Measurements from ENCODE around the gene ATP5F1B. TPM values are rescaled to one million over a fixed set of nuclear protein-coding genes. Genes with fewer than 3 reads are reported as not detected.
A peak's percentile ranks its signal among the peaks of the same experiment; 100 is the strongest.

The ATP5F1B gene
- total and polyA plus RNA-seq, 9 of the 15 experiments (the other 6 are each of a cell fraction or from before 2014, with no cell fraction given), result 908 to 3,125 (median 1,482) TPM

- TF ChIP-seq KDM4B (IDR thresholded peaks at IDR 0.05; ENCODE audit: borderline replicate concordance in 2 of 2, low read depth in 1 of 2) (0 out of 4 replicates have a peak, but pooled peaks of 1 of the 2 experiments have one; percentile 6), RBM22 (IDR thresholded peaks at IDR 0.05; ENCODE audit: low read depth, low read length, poor library complexity, severe bottlenecking) (no peak), CBX8 (IDR thresholded peaks at IDR 0.05; ENCODE audit: borderline replicate concordance, extremely low read depth, low read depth, low read length, poor library complexity, severe bottlenecking) (no peak), ZBTB40 (IDR thresholded peaks at IDR 0.05) (no peak), ZBTB40 (CRISPR knock-in tag; IDR thresholded peaks at IDR 0.05) (no peak), ZNF174 (CRISPR knock-in tag; IDR thresholded peaks at IDR 0.05) (no peak), ZBTB7A (IDR thresholded peaks at IDR 0.05; ENCODE audit: borderline replicate concordance, control insufficient read depth, low read depth, low read length) (peak; percentile 39; the same call in 1 of the 2 replicates), NFE2 (IDR thresholded peaks at IDR 0.05; ENCODE audit: low read depth) (no peak), ZNF121 (CRISPR knock-in tag; conservative IDR thresholded peaks at IDR 0.05) (no peak), ZNF274 (IDR thresholded peaks at IDR 0.05; ENCODE audit: borderline replicate concordance, low read depth, low read length) (no peak), ID3 (CRISPR knock-in tag; IDR thresholded peaks at IDR 0.05) (no peak), ID3 (tag; IDR thresholded peaks at IDR 0.05) (no peak)
- TF ChIP-seq, protein P1, sequence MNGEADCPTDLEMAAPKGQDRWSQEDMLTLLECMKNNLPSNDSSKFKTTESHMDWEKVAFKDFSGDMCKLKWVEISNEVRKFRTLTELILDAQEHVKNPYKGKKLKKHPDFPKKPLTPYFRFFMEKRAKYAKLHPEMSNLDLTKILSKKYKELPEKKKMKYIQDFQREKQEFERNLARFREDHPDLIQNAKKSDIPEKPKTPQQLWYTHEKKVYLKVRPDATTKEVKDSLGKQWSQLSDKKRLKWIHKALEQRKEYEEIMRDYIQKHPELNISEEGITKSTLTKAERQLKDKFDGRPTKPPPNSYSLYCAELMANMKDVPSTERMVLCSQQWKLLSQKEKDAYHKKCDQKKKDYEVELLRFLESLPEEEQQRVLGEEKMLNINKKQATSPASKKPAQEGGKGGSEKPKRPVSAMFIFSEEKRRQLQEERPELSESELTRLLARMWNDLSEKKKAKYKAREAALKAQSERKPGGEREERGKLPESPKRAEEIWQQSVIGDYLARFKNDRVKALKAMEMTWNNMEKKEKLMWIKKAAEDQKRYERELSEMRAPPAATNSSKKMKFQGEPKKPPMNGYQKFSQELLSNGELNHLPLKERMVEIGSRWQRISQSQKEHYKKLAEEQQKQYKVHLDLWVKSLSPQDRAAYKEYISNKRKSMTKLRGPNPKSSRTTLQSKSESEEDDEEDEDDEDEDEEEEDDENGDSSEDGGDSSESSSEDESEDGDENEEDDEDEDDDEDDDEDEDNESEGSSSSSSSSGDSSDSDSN (IDR thresholded peaks at IDR 0.05; ENCODE audit: borderline replicate concordance in 1 of 2, low read depth in 2 of 2, low read length in 2 of 2), result peak in 1 of 2 experiments; percentile 92; a peak in 2 of 4 replicates
Observed at GRCh38 chr12:56634837-56635791, 10.7 kb downstream of the ATP5F1B start (continued).
